Measurements from ENCODE around the gene MFAP3L.

- TF ChIP-seq CTCF (IDR thresholded peaks at IDR 0.05): no peak
- no peak for TF ChIP-seq POLR2A (IDR thresholded peaks at IDR 0.05)
Measured at GRCh38 chr4:169952236-169953002, 73.8 kb downstream of the MFAP3L start.

Data from thyroid gland (tissue), 4 donors.